Measurements from ENCODE around the gene LOC128125822.

DNA sequence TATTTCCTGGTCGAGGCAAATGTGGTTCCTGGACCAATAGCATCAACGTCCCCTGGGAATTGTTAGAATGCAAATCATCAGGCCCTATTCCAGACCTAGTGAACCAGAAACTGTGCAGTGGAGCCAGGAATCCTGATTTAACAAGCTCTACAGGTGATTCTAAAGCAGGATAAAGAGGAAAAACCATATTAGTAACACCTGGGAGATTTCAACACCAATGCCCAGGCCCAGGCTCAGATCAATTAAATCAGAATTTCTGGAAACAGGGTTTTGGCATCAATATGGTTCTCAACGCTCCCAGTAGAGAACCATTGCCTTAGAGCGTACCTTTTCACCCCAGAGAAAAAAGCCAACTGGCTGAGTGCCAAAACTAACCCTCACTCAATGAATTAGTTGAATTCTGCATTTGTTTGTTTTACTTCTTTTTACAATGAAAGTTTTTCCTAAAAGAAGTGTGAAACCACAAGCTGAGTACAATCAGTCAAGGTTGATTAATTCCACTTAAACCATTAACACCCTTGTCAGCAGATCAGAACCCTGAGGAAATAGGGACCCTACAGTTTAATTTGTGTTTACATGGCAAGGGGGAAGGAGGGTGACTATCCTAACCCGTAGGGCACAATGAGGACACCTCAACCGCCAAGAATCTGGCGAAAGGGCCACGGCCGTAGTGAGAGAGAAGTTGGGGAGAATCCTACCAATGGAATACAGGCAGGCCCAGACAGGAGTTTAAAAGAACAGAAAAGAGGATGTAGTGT, 34.9 kb upstream of the LOC128125822 start:
- TF ChIP-seq YY1 (IDR thresholded peaks at IDR 0.05; ENCODE audit: insufficient read depth, insufficient read length) (no peak), ZNF274 (IDR thresholded peaks at IDR 0.05; ENCODE audit: low read depth, low read length) (no peak)
